Ovary (tissue), 3 donors: Measurements from ENCODE around the gene ARHGAP22.

Experiments used
- EP300 ChIP-seq: sonication (generic); formaldehyde crosslinking; IDR thresholded peaks from one replicate; pipeline ENCODE4 v1.6.1; 2017; ENCODE audit warnings: antibody characterized with exemption
- POLR2A ChIP-seq: fragments of 450-650 bp; IDR thresholded peaks from one replicate; pipeline ENCODE4 v1.6.1; 2017; ENCODE audit warnings: antibody characterized with exemption, mild to moderate bottlenecking, moderate library complexity
- TF ChIP-seq, protein P1 (sequence below), 3 donors: fragments of 450-650 bp in 2 of 3; fragments of 200-600 bp in 1 of 3; IDR thresholded peaks; one replicate each; pipeline versions ENCODE4 v1.5.1 to v1.8.0; 2016 to 2022; ENCODE audit warnings: antibody characterized with exemption in 3 of 3, mild to moderate bottlenecking in 1 of 3
- donor health status: DM: no; HTN: no; CAD: no.

DNA sequence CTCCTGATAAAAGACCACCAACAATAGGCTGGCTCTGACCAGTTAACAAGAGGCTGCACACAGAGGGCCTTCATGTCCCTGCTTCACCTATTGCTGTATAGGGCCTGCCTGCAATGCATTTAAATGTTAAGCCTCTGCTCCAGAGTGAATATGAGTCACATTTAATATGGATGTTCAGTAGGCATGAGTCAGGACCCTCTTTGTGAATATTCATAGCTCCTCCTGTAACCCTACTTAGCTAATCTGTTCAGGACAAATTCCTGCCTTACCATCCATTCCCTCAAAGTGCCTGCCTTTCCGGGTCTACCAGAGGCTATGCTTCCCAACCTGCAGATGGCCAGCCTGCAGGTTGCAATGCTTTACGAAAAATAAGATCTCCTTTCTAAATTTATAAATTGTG is 32.5 kb downstream of the ARHGAP22 start:
- TF ChIP-seq, protein P1, sequence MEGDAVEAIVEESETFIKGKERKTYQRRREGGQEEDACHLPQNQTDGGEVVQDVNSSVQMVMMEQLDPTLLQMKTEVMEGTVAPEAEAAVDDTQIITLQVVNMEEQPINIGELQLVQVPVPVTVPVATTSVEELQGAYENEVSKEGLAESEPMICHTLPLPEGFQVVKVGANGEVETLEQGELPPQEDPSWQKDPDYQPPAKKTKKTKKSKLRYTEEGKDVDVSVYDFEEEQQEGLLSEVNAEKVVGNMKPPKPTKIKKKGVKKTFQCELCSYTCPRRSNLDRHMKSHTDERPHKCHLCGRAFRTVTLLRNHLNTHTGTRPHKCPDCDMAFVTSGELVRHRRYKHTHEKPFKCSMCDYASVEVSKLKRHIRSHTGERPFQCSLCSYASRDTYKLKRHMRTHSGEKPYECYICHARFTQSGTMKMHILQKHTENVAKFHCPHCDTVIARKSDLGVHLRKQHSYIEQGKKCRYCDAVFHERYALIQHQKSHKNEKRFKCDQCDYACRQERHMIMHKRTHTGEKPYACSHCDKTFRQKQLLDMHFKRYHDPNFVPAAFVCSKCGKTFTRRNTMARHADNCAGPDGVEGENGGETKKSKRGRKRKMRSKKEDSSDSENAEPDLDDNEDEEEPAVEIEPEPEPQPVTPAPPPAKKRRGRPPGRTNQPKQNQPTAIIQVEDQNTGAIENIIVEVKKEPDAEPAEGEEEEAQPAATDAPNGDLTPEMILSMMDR (IDR thresholded peaks at IDR 0.05) = no peak
- TF ChIP-seq POLR2A = no peak
- no peak for TF ChIP-seq EP300
